Measurements from ENCODE around the gene ACVRL1.
"Not testable (repeated sequence)": the region's sequence is repeated elsewhere in the genome, so short reads cannot be mapped to it uniquely, and the experiment has no call there.

- TF ChIP-seq, protein P1, sequence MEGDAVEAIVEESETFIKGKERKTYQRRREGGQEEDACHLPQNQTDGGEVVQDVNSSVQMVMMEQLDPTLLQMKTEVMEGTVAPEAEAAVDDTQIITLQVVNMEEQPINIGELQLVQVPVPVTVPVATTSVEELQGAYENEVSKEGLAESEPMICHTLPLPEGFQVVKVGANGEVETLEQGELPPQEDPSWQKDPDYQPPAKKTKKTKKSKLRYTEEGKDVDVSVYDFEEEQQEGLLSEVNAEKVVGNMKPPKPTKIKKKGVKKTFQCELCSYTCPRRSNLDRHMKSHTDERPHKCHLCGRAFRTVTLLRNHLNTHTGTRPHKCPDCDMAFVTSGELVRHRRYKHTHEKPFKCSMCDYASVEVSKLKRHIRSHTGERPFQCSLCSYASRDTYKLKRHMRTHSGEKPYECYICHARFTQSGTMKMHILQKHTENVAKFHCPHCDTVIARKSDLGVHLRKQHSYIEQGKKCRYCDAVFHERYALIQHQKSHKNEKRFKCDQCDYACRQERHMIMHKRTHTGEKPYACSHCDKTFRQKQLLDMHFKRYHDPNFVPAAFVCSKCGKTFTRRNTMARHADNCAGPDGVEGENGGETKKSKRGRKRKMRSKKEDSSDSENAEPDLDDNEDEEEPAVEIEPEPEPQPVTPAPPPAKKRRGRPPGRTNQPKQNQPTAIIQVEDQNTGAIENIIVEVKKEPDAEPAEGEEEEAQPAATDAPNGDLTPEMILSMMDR (IDR thresholded peaks at IDR 0.05) = not testable (repeated sequence)
- TF ChIP-seq EZH2phosphoT487, EZH2 (IDR thresholded peaks at IDR 0.05): not testable (repeated sequence)
Observed at GRCh38 chr12:51885294-51886020, 21.8 kb upstream of the ACVRL1 start.

All from neural progenitor cell (in vitro differentiated cells).